HG02870 (cell line): ENCODE measurements around the gene REEP1.
"Not testable (repeated sequence)": the region's sequence is repeated elsewhere in the genome, so short reads cannot be mapped to it uniquely, and the experiment has no call there.

Experiments
- ATAC-seq: cut with Tn5 transposase; IDR thresholded peaks from one replicate; pipeline ENCODE4 v1.9.1; 2021; ENCODE audit warnings: mild to moderate bottlenecking, moderate library complexity; ENCODE audit not compliant: unreplicated experiment

Gene REEP1

DNA sequence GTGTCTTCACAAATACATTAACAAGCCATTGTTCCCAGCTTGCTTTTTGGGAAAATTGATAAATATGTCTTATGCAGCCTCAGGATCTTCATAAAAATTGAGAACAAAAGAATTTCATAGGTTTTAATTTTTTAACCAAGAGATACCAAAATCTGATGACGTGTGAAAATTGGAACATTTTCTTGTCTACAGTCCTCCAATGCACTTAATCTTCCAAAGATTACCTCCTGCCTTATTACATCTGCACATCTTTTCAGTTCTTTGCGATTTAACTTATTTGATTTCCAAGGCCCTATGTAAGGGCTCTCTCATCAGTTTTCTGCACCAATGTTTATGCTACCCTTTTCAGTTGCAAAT is 135.1 kb downstream of the REEP1 start:
- no peak for ATAC-seq

DNA sequence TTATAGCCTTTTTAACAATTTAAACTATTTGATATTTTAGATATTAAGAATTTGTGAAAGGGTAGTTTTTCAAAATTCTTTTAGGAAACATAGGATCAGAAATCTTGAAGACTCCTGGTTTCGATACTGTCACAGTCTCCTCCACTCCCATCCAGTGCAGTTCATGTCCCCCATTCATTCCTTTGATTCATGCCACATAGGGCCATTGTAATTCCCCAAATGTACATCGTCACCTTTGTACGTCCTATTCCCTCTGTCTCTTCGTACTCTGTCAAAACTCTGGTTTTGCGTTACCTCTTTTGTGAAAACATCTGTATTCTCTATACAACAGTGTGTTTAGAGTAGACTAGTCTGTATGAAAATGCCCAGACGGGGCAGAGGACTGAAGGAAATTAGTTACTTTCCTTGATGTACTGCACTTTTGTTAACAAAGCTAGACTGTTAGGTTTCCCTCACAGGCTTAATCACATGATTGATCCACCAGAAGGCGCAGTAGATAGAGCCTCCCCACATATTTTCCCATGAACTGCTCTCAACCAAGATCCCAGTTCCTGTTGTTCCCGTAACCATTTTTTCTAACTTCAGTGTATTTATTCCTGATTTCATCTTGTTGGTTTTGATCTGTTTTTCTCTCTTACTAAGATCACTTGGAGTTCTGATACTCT is 135.6 kb downstream of the REEP1 start:
- no peak for ATAC-seq

DNA sequence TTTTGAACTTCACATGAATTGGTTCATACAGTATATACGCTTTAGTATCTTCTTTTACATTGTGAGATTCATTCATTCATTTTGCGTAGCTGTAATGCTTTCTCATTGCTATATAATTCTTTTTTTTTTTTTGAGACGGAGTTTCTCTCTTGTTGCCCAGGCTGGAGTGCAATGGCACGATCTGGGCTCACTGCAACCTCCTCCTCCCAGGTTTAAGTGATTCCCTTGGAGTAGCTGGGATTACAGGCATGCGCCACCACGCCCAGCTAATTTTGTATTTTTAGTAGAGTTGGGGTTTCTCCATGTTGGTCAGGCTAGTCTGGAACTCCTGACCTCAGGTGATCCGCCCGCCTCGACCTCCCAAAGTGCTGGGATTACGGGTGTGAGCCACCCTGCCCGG is 136.9 kb downstream of the REEP1 start:
- not testable (repeated sequence) for ATAC-seq

GRCh38 chr2:86199834-86200177 is 137.6 kb downstream of the REEP1 start:
- ATAC-seq: no peak

- ATAC-seq: no peak
These were observed 141.5 kb downstream of the REEP1 start for GRCh38 chr2:86195808-86196387.

DNA sequence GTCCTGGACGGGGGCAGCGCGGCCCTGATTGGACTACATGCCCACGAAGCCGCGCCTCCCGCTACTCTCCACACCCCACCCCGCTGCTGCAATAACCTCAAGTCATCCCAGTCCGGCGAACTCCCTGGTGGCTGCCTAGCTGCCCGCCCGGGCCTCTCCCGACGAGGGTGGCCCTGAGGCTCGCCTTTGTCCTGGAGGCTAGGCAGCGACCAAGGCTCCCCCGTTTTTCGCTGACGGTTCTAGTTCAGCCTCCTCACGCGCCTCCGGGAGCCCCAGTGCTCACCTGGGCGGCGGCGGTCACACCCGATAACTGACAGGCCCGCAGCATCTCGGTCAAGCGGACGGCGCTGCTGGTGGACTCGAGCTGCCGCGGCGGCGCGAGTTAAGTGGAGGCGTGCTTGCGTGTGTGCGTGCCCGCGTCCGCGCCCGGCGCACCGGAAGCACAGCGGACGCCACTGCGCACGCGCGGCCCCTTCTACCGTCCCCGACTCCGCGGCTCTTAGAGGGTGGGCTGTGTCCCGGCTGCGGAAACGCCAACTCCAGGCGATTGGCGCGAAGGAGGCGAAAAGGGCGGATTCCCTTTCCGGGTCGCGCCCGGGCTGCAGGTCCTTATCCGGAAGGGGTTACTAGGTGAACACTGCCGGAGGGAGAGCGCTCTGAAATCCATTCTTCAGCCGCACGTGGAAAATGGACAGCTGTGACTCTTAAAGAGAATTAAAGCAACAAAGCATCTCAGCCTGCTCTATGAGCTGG is 142.2 kb downstream of the REEP1 start, which contains the start of gene IMMT:
TSS of gene IMMT (minus strand) at position 408 of the 753 bp plus-strand sequence. CDS start at position 328, 80 bp downstream.
- peak; percentile 77 for ATAC-seq

DNA sequence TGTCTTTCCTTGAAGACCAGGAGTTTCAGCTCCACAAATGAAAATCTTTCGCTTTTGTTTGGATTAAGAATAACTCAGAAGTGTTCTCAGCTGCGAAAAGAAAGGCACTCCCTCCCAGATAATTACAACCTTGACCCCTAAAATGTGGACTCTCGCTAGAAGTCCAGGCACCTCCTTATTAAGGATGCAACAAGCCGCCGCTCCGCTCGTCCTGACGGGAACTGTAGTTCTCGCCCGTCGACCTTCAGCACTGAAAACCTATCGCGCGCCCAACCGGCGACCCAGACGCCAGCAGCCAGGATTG is 142.7 kb downstream of the REEP1 start:
- no peak for ATAC-seq

DNA sequence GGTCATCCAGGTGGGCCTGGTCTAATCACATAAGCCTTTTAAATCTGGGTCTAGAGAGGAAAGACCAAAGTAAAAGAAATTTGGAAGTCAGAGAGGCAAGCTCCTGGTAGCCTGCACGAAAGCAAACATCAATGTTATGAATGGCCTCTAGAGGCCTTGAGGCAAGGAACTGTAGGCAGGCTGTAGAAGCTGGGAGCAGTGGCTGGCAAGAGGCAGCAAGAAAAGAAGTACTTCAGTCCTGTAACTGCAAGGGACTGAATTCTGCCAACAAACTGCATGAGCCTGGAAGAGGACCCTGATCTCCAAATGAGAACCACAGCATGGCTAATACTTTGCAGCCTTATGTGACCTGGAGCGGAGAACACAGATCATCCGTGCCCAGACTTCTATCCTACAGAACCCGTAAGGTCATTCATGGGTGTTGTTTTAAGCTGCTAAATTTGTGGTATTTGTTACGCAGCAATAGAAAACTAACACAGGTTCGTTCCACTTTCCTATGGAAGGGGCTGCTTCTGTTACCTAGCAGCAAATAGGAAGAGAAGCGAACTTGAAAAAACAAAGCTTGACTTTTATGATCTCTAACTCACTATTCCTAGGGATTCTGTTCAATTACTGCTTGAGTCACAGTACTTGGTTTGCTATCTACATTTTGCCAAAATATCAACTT is 143.4 kb downstream of the REEP1 start:
- ATAC-seq: no peak

- no peak for ATAC-seq
These were observed 147.5 kb downstream of the REEP1 start for GRCh38 chr2:86189782-86190416.

GRCh38 chr2:86186431-86186830 is 151.0 kb downstream of the REEP1 start:
- no peak for ATAC-seq

GRCh38 chr2:86185517-86186212 is 151.8 kb downstream of the REEP1 start:
- ATAC-seq: no peak

DNA sequence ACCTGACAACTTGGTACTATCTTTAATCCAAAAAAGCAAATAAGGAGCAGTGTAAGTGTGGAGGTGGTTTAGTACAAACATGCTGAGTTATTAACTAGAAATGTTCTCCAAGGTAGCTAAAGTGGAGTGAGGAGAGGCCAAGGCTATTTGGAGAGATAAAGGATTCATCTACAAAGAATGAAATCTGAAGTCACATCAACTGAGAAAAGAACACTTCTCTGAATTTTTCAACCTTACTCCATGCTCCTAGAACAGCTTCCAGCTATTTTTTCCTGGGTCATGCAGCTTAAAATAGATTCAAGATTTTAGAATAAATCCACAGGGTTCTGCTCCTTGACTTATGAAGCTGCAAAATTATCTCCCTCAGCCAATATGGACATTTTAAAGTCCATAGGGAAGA is 160.8 kb downstream of the REEP1 start:
- no peak for ATAC-seq

- no peak for ATAC-seq
These were observed 161.6 kb downstream of the REEP1 start for GRCh38 chr2:86175828-86176227.

GRCh38 chr2:86174445-86174844 is 163.0 kb downstream of the REEP1 start:
- ATAC-seq: no peak

- no peak for ATAC-seq
These were observed 164.8 kb downstream of the REEP1 start for GRCh38 chr2:86172610-86173009.

- ATAC-seq: no peak
These were observed 166.1 kb downstream of the REEP1 start for GRCh38 chr2:86171295-86171694.

DNA sequence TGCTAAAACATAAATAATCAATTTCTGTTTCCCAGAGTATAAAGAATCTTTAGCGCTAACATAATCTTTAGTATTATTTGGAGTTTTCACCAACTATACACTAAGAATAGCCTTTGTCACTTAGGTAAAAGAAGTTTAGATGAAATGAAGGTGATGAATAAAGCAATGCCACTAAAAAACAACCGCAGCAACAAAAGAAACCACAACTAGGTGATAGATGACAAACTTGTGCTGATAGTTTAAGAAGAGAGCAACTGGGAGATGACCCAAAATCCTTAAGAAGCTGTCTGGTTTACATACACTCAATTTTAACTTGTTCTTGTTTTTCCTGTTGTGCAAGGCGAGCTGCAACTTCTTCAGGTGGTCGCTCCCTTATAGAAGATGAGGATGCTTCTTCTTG is 167.0 kb downstream of the REEP1 start:
- no peak for ATAC-seq
